ENCODE data around the gene RCBTB1. TPM values are rescaled to one million over a fixed set of nuclear protein-coding genes. Genes with fewer than 3 reads are reported as not detected.
"Not testable (repeated sequence)": the region's sequence is repeated elsewhere in the genome, so short reads cannot be mapped to it uniquely, and the experiment has no call there.

RCBTB1 gene
- total RNA-seq, 2 experiments from 2014 or later: 10.3 to 11.4 TPM

- no peak overlapping the region for H3K27ac Mint-ChIP-seq
- POLR2A ChIA-PET: interaction anchor here (1.5 kb wide), 1 partner anchor 11 kb away, joined by 4 read pairs; no protein-coding TSS in a partner anchor
- Histone ChIP-seq H3K9me3 (ENCODE audit: control insufficient read depth in 1 of 2, insufficient read depth in 1 of 2, low read length in 2 of 2) (no peaks in the 10 kb centered on the region), H3K4me3 (ENCODE audit: low read length) (no peak overlapping the region), H3K27ac (ENCODE audit: low read depth in 1 of 2, low read length in 2 of 2) (no peak overlapping the region), H3K4me1 (ENCODE audit: insufficient read depth, low read length) (no peaks in the 10 kb centered on the region), H3K27me3 (ENCODE audit: control insufficient read depth in 1 of 2, insufficient read depth in 2 of 2, low read length in 2 of 2) (no peaks in the 10 kb centered on the region), H3K36me3 (ENCODE audit: insufficient read depth, low read length) (no peaks in the 10 kb centered on the region)
- CTCF ChIA-PET: no interaction called here
- no peaks in the 10 kb centered on the region for H3K4me1 Mint-ChIP-seq (ENCODE audit: low read depth)
- no peaks in the 10 kb centered on the region for H3K27me3 Mint-ChIP-seq
- ATAC-seq (ENCODE audit: poor library complexity) (no peak), DNase-seq (no peak)
- intact Hi-C loops (cut with DNase I, micrococcal nuclease): no loop called here
- no peaks in the 10 kb centered on the region for H3K9me3 Mint-ChIP-seq
- no peak for TF ChIP-seq CTCF (IDR thresholded peaks at IDR 0.05)
- H3K4me3 Mint-ChIP-seq: no peak overlapping the region
- no peaks in the 10 kb centered on the region for H3K36me3 Mint-ChIP-seq (ENCODE audit: low read depth)
Observed at GRCh38 chr13:49596221-49596620, 10.9 kb upstream of the RCBTB1 start.

- intact Hi-C loops (cut with DNase I, micrococcal nuclease): no loop called here
- Mint-ChIP-seq H3K27me3 (no peaks in the 10 kb centered on the region), H3K4me3 (no peak overlapping the region), H3K4me1 (ENCODE audit: low read depth) (no peaks in the 10 kb centered on the region), H3K9me3 (no peaks in the 10 kb centered on the region), H3K27ac (no peak overlapping the region), H3K36me3 (ENCODE audit: low read depth) (no peaks in the 10 kb centered on the region)
- Histone ChIP-seq H3K27me3 (ENCODE audit: control insufficient read depth in 1 of 2, insufficient read depth in 2 of 2, low read length in 2 of 2) (no peaks in the 10 kb centered on the region), H3K4me3 (ENCODE audit: low read length) (no peak overlapping the region), H3K36me3 (ENCODE audit: insufficient read depth, low read length) (no peaks in the 10 kb centered on the region), H3K9me3 (ENCODE audit: control insufficient read depth in 1 of 2, insufficient read depth in 1 of 2, low read length in 2 of 2) (no peaks in the 10 kb centered on the region), H3K27ac (ENCODE audit: low read depth in 1 of 2, low read length in 2 of 2) (no peak overlapping the region), H3K4me1 (ENCODE audit: insufficient read depth, low read length) (no peaks in the 10 kb centered on the region)
- CTCF ChIA-PET: no interaction called here
- POLR2A ChIA-PET: no interaction called here
- no peak for TF ChIP-seq CTCF (IDR thresholded peaks at IDR 0.05)
- DNase-seq (no peak), ATAC-seq (ENCODE audit: poor library complexity) (no peak)
Observed at GRCh38 chr13:49594576-49594975, 9.2 kb upstream of the RCBTB1 start.

GRCh38 chr13:49593876-49594275 is 8.5 kb upstream of the RCBTB1 start:
- H3K27me3 ChIP-seq (ENCODE audit: control insufficient read depth in 1 of 2, insufficient read depth in 2 of 2, low read length in 2 of 2); intact Hi-C loops (cut with DNase I, micrococcal nuclease); H3K36me3 Mint-ChIP-seq (ENCODE audit: low read depth); H3K9me3 ChIP-seq (ENCODE audit: control insufficient read depth in 1 of 2, insufficient read depth in 1 of 2, low read length in 2 of 2); H3K27me3 Mint-ChIP-seq; DNase-seq; H3K27ac ChIP-seq (ENCODE audit: low read depth in 1 of 2, low read length in 2 of 2); POLR2A ChIA-PET; H3K4me3 ChIP-seq (ENCODE audit: low read length); H3K4me1 Mint-ChIP-seq (ENCODE audit: low read depth); ATAC-seq (ENCODE audit: poor library complexity); H3K36me3 ChIP-seq (ENCODE audit: insufficient read depth, low read length); H3K9me3 Mint-ChIP-seq; H3K27ac Mint-ChIP-seq; H3K4me1 ChIP-seq (ENCODE audit: insufficient read depth, low read length); H3K4me3 Mint-ChIP-seq; CTCF ChIA-PET: not testable (repeated sequence)

GRCh38 chr13:49590714-49591113 is 5.4 kb upstream of the RCBTB1 start:
- H3K9me3 ChIP-seq (ENCODE audit: control insufficient read depth in 1 of 2, insufficient read depth in 1 of 2, low read length in 2 of 2); H3K27ac ChIP-seq (ENCODE audit: low read depth in 1 of 2, low read length in 2 of 2); H3K36me3 Mint-ChIP-seq (ENCODE audit: low read depth); H3K36me3 ChIP-seq (ENCODE audit: insufficient read depth, low read length); H3K27me3 ChIP-seq (ENCODE audit: control insufficient read depth in 1 of 2, insufficient read depth in 2 of 2, low read length in 2 of 2); ATAC-seq (ENCODE audit: poor library complexity); H3K9me3 Mint-ChIP-seq; H3K4me1 ChIP-seq (ENCODE audit: insufficient read depth, low read length); H3K4me3 Mint-ChIP-seq; POLR2A ChIA-PET; H3K4me3 ChIP-seq (ENCODE audit: low read length); intact Hi-C loops (cut with DNase I, micrococcal nuclease); H3K27ac Mint-ChIP-seq; DNase-seq; H3K27me3 Mint-ChIP-seq: not testable (repeated sequence)
- H3K4me1 Mint-ChIP-seq (ENCODE audit: low read depth): peaks cover 12% of the 10 kb centered on the region
- CTCF ChIA-PET: interaction anchor here (0.6 to 0.7 kb wide), 2 partner anchors 605 to 1340 kb away, joined by 3 read pairs; no protein-coding TSS in a partner anchor
